ENCODE measurements around the gene P3H2.

P3H2 gene

GRCh38 chr3:189936201-189936945, 184.3 kb downstream of the P3H2 start:
- no peak for FAIRE-seq

GRCh38 chr3:189927975-189928895, 192.5 kb downstream of the P3H2 start:
- no peak for FAIRE-seq

GRCh38 chr3:189921770-189922169, 198.9 kb downstream of the P3H2 start:
- no peak for FAIRE-seq

- no peak for FAIRE-seq
Observed at GRCh38 chr3:189914799-189915198, 205.9 kb downstream of the P3H2 start.

- no peak for FAIRE-seq
Observed at GRCh38 chr3:189911001-189911400, 209.7 kb downstream of the P3H2 start.

- FAIRE-seq = no peak
Observed at GRCh38 chr3:189909573-189909972, 211.1 kb downstream of the P3H2 start.

GRCh38 chr3:189909139-189909538, 211.6 kb downstream of the P3H2 start:
- no peak for FAIRE-seq

- no peak for FAIRE-seq
Observed at GRCh38 chr3:189908646-189909045, 212.1 kb downstream of the P3H2 start.

GRCh38 chr3:189907803-189908202, 212.9 kb downstream of the P3H2 start:
- no peak for FAIRE-seq
